ENCODE results near the gene SMAGP.
A peak's percentile ranks its signal among the peaks of the same experiment; 100 is the strongest.
"Not testable (repeated sequence)": the region's sequence is repeated elsewhere in the genome, so short reads cannot be mapped to it uniquely, and the experiment has no call there.

The SMAGP gene

DNA sequence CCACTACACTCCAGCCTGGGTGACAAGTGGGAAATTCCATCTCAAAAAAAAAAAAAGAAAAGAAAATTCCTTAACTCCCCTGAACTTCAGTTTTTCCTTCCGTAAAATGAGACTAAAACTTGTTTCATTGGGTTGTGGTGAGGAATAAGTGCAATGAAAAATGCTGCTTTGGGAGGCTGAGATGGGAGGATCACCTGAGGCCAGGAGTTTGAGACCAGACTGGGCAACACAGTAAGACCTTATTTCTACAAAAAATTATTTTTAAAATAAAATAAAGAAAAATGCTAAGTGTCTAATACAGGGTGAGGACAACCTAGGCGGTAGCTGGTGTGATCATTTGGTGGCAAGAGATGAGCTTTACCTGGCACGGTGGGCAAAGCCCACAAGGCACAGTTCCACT is 6.9 kb downstream of the SMAGP start:
- no peak for DNase-seq

DNA sequence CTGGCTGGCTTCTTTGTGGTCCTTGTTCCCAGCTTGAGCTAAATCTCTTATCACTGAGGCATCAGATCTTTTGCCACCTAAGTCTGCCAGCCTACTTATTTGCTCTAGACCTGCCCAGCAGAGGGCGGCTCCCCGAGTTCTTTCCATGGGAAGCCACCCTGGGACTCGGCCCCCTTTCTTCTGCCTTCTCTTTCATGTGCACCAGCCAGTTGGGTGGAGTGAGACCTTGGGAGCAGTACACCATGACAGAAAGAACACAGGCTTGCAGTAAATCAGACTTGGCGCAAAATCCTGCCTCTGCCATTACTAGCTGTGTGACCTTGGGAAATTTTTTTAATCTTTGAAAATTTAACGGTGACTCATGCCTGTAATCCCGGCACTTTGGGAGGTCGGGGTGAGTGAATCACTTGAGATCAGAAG is 7.4 kb downstream of the SMAGP start:
- no peak for DNase-seq

DNA sequence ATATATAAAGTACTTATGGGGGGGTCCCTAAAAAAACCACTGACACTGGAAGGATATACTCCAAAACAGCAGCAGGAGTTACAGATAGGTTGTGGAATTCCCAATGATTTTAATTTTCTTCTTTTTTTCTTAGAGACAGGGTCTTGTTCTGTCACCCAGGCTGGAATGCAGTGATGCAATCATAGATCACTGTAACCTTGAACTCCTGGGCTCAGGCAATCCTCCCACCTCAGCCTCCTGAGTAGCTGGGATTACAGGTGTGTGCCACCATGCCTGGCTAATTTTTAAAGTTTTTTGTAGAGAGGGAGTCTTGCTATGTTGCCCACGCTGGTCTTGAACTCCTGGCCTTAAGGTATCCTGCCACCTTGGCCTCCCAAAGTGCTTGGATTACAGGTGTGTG is 10.6 kb downstream of the SMAGP start:
- not testable (repeated sequence) for DNase-seq

DNA sequence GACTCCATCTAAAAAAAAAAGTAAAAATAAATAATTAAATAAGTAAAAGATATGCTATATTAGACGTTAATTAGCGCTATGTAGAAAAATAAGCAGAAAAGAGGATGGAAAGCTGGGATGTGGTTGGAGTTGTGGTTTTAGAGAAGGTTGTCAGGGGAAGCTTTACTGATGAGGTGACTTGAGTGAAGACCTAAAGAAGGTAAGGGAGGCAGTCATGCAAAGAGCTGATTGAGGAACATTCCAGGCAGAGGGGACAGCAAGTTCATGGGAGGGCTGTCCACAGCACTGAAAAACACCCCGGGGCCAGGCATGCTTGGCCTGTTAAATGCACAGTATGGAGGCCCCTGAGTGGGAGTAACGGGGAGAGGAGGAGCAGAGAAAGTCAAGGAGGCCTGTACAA is 15.7 kb downstream of the SMAGP start:
- no peak for DNase-seq

DNA sequence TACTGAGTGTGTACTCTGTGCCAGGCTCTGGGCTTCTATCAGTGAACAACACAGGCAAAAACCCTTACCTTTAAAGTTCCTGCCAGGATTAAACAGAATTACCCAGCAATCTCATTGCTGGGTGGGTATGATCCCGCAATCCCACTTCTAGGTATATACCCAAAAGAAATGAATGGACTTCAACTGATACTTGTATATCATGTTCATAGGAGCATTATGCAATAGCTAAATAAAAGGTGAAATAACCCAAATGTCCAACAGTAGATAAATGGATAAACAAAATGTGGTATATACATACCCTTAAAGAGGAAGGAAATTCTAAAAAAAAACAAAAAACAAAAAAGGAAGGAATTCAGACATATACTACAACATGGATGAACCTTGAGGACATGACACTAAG is 16.9 kb downstream of the SMAGP start:
- DNase-seq = no peak

DNA sequence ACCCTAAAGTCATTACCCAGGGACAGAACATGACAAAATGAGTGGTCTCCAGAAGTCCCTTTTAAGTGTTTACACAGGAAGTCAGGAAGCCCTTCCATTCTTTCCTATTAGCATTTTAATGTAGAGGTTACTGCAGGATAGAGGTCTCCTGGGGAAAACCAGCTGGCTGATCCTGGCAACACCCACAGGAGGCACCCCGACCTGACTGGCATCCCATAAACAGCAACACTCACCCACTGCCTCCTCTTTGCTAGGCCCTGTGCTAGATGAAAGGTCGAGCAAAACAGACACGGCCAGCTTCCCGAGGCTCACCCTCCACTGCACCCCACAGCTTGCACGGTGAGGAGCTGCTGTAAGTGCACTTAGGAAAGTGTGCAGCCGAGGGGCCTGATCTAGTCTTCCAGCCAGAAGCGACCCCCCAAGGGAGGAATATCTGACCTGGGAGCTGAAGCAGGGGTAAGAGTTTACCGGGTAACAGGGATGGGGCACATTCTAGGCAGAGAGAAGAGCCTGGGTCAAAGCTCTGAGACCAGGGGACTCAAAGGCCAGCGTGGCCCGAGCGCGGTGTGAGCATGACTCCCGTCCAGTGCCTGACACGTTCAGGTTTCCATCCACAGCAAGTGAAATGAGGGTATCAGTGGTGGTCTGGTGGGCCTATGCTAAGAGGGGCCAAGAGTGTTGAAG is 22.6 kb downstream of the SMAGP start:
- DNase-seq = no peak

DNA sequence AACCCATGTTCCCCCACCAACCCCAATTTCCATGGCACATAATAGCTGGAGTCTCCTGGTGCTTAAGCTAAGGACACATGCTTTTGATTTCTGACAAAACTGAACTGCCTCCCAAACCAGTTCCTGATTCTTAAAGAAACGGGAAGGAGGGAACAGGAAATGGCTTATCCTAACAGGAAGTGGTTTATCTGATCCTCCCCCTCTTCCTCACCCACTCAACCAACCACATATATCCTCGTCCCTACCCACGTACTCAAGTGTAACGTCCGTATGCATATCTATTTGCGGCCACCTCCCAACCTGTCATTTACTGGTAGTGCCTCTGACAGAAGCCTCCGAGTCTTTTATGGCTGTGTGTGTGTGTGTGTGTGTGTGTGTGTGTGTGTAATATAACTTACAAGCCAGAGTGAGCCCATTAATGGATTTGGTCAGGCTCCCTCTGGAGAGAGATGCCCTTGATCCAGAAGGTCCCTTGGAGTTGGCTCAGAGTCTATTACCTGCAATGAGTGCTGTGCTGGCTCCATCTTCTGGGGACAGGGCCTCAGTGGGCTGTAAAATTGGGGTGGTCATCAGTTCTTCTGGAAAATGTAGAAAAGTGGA is 23.9 kb downstream of the SMAGP start:
- peak; percentile 51 for DNase-seq

DNA sequence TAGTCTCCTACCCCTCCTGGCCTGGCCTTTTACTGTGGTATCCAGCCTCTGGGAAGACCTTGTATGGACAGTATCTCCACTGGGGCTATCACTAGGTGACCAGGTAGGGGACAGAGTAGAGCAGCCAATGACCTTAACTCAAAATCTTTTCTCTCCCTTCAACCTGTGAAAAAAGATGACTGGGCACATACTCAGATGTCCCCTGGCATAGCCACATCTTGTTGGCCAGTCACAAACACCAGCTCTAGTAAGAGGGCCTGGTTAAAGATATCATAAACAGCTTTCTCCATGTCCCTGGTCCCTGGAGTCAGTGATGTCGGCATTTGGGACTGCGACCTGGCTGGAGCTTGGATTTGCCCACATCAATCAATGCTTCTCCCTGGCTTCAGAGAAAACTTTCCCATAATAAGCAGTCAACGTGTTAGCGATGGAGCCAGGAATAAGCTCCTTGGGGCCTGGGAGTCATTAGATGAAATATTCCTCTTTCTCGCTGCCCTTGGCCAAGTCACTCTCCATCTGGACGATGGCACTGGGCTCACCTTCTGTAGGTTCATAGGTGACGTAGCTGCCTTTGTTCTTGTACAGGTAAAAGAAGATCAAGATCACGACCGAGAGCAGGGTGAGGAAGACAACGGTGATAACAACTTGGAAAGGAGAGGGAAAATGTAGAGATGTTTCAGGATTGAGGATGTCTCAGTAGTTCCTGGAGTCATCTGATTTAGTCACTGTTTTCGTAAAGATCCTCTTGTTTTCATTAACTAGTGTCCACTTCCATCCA is 24.6 kb downstream of the SMAGP start:
- no peak for DNase-seq

DNA sequence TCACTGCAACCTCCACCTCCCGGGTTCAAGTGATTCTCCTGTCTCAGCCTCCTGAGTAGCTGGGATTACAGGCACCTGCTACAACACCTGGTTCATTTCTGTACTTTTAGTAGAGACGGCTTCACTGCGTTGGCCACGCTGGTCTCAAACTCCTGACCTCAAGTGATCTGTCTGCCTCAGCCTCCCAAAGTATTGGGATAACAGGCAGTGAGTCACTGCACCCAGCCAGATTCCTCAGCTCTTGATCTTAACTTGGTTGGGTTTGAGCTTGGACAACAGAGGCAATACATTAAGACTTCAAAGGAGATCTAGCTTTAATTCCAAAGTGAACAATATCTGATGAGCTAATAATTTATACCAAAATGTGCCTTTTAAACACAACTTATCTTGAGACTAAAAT is 25.9 kb downstream of the SMAGP start:
- no peak for DNase-seq

DNA sequence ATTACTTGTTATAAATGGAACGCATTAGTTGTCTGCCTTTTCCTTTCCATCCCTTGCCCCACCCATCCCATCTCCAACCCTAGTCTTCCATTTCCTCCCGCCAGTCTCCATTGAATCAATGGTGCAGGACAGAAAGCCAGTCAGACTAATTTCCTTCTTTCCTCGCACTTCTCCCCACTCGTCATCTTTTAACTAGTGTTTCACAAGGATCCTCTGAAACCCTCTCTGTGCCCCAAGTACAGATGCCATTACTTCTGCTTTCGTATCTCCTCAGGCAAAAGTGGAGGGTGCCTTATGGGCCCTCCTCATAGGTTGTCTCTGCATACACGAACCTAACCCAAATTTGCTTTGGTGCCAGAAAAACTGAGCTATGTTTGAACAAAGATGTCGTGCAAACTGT is 27.3 kb downstream of the SMAGP start:
- no peak for DNase-seq

DNA sequence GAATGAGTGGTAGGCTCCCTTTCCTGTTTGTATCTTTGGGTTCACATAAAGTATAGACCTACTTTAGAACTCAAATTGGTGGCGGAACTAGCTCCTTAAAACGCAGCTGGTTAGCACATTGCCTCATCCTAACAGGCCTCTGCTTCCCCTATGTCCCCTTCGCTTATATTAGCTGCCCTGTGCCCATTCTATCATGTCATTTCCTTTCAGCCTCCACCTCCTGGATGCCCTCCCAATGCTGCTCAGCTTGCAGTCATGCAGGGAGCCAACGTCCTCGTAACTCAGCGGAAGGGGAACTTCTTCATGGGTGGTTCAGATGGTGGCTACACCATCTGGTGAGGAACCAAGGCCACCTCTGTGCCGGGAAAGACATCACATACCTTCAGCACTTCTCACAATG is 28.1 kb downstream of the SMAGP start:
- DNase-seq = no peak

DNA sequence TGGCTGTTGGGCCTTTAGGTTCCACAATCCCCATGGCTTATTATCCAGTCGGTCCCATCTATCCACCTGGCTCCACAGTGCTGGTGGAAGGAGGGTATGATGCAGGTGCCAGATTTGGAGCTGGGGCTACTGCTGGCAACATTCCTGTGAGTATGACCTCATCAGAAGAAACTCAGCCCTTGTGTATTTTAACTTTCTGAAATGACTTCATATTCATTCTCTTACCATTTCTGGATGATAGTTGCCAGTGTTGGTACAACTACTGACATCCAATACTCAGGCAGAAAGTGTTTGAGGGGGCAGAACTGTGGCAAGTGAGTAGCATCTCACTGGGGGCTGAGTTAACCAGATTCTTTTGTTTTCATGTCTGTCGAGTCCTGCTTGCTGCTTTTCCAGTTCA is 29.2 kb downstream of the SMAGP start:
- no peak for DNase-seq

DNA sequence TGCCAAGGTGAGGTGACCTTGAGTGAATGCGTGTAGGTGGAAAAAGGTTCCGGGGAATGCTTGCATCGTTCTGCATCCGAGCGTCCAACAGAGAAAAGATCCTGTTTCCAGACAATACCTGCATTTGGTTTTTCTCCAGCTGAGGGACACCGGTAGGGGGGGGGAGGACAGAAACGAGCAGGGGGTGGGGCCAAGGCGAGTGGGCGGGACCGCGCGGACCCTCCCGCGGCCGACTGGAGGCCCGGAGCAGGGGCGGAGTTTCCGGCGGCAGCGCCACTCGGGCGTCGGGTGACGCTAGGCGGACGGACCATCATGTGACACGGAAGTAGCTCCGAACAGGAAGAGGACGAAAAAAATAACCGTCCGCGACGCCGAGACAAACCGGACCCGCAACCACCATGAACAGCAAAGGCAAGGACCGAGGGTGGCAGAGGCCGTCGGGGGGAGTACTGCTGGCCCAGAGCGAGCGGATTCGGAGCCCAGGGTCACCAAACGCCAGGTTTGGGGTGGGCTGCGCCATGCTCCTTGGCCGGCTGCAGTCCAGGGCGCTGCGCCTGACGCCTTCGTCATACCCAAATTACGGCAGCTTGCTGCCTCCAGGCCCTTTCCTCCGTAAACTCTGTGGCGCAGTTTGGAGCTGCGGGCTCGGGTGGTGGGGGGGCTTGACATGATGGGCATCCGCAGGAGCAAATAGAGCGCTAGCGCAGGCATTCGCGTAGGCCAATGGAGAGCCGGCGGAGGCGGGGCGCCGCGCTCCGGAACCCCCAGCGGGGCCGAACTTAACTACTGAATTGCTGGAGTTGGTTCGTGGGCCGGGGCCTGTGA is 31.5 kb downstream of the SMAGP start, which contains the start of gene DAZAP2:
Gene DAZAP2, plus strand, starts transcription at position 317 of the 825 bp plus-strand sequence. Its CDS starts 82 bp downstream, at position 399.
- peak; percentile 97 for DNase-seq

DNA sequence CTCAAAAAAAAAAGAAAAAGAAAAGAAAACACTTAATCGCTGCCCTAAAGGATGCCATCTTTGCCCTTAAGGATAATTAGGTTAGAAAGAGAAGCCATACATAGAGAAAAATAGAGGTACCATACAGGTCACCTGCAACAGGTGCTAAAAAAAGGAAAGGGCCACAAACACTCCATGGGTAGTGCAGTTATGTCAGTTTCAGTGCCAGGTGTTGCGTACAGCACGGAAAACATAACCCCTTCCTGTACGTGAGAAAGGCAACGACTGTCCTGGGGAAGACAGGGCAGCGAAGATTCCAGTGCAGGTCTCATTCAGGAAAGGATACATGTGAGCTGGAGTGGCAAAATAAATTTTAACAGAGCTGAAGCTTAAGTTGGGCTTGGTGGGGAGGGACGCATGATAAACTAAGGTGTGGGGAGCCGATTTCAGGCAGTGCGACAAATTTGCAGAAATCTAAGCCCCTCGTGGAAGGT is 32.1 kb downstream of the SMAGP start:
- no peak for DNase-seq

DNA sequence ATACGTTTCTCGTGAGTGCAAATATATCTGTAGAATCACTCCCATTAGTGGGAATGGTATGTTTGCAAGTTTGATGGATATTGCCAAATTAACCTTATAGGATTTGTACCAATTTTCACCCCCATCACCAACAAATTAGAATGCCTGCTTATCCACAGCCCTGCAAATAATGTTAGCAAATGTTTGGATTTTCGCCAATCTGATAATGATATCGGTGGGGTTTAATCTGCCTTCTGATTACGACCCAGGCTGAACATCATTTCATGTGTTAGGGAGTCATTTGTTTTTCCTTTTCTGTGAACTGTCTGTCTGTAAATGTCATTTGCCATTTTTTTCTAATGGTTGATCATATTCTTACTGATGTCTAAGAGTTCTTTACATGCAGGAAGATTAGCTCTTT is 35.7 kb downstream of the SMAGP start:
- DNase-seq = no peak

DNA sequence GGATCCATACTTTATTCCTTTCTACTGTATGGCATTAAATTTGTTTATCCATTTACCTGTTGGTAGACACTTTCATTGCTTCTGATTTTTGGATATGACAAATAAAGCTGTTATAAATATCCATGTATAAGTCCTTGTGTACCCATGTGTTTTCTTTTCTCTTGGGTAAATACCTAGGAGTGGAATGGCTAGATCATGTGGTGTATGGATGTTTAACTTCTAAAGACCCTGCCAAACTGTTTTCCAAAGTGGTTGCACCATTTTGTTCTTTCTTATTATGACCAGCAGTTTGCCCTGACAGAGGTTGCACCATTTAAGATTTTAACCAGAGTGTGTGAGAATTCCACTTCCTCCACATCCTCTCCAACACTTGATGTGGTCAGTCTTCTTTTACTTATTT is 37.6 kb downstream of the SMAGP start:
- DNase-seq = no peak

DNA sequence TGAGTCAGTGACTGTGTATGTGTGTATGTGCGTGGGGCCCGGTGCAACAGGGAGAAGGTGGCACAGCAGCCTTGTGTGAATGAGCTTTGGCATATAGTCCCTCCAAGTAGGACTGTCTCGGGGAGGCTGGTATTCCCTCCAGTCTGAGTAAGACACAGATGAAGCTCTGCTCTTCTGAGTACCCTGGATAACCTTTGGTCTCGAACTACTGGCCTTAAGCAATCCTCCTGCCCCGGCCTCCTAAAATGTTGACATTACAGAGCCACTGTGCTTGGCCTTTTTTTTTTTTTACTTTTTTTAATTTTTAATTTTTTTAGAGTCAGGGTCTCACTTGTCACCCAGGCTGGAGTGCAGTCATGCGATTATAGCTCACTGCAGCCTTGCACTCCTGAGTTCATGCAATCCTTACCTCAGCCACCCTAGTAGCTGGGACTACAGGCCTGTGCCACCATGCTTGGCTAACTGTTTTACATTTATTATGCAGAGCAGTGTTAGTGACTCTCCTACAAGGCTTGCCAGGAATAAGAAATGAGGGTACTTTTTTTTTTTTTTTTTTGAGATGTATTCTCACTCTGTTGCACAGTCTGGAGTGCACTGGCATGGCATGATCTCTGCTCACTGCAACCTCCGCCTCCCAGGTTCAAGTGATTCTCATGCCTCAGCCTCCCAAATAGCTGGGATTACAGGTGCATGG is 41.0 kb downstream of the SMAGP start:
- DNase-seq = no peak

DNA sequence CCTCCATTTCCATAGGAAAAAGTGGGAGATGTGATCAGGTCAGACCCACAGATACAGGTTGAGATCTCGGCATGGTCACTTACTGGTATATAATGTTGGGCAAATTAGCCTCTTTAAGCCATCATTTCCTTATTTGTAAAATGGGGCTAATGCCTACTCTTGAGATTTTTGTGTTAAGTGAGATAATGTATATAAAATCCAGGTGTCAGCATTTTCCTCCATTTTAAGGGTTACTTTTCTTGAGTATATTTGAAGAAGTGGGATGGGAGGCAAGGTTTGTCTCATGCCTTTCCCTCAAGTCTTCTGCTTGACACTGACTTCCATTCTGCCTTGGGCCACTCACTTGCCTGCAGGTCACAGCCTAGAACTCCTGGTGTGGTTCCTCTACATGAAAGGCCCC is 42.3 kb downstream of the SMAGP start:
- no peak for DNase-seq

DNA sequence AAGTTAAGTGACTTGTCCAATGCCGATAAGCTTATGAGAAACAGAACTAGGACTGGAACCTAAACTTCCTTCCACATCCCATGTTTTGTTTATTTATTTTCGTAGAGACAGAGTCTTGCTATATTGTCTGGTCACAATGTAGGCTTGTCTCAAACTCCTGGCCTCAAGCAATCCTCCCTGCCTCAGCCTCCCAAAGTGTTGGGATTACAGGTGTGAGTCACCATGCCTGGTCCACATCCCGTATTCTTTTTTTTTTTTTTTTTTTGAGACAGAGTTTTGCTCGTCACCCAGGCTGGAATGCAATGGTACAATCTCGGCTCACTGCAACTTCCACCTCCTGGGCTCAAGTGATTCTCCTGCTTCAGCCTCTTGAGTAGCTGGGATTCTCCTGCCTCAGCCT is 43.1 kb downstream of the SMAGP start:
- not testable (repeated sequence) for DNase-seq

DNA sequence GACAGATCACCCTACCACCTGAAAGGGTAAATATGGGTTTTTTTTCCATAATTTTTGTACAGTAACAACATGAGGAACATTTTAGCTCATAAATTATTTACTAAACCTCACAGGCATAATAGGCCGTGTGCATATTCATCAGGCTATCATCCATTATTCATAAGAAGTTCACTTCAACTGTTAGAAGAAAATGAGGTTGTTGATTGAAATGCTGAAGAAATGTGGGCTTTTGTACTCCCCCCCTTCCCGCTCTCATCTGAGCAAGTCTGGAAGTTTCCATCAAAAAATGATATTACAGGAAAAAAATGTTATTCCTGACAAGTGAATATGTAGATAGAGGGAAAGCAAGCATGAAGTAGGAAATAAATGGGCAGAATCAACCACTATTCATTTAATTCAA is 44.4 kb downstream of the SMAGP start:
- DNase-seq = no peak

DNA sequence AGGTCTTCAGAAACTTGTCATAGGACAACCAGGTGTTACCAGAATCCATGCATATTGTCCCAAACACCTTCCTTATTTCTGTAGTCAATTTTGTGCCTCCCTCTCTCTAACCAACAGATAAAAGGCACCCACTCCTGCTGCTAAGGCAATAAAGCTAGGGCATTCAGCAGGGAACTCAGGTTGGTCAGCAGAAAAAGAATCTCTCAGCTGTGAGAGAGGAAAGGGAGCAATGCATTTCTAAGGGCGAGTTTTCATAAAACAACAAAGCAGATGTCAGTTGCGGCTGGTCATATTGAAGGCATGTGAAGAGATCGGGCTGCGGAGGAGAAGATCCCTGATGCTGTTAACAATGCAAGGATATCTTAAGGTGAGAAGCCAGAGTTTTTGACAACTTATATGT is 45.0 kb downstream of the SMAGP start:
- no peak for DNase-seq

DNA sequence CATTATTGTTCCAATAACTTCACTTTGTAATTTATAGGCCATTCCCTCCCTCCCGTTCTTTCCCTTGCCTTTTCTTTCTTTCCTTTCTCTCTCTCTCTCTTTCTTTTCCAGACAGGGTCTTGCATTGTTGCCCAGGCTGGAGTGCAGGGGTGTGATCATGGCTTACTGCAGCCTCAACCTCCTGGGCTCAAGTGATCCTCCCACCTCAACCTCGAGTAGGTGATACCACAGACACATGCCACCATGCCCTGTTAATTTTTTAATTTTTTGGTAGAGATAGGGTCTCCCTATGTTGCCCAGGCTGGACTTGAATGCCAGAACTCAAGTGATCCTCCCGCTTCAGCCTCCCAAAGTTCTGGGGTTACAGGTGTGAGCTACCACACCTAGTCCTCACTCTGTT is 45.6 kb downstream of the SMAGP start:
- DNase-seq = no peak

DNA sequence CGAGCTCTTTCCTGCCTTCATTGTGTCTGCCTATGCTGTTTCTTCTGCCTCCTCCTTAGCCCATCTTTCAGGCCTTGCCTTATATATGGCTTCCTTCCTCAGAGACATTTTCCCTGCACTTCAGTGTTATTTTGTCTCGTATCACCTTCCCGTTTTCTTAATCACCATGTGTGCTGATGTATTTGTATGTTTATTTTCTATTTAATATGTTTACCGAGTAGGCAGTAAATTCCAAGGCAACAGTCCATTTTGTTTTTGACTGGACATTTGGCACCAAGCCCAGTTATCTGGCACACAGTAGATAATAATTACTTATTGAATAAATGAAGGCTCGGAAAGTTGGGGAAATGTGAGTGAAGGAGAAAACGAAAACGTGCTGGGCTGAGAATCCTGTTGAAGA is 47.8 kb downstream of the SMAGP start:
- DNase-seq = no peak
